Dermis microvascular lymphatic vessel endothelial cell (primary cell): Measurements from ENCODE around the gene CACNA2D3. TPM values are rescaled to one million over a fixed set of nuclear protein-coding genes. Genes with fewer than 3 reads are reported as not detected.
"Not testable (repeated sequence)": the region's sequence is repeated elsewhere in the genome, so short reads cannot be mapped to it uniquely, and the experiment has no call there.

Source experiments
- DNase-seq, 2 donors: peaks; one replicate each; pipeline versions ENCODE4 v3.0.0 to v3.0.0-alpha.2; 2010; ENCODE audit warnings: low read depth in 2 of 2
- total RNA-seq: library from RNA; depleted of rRNA; stranded (reverse); fragments of >200 nt; gene quantifications from 2 replicates; pipeline ENCODE4 v1.2.1, GENCODE V29; 2014

CACNA2D3 gene
- total RNA-seq, 1 donor from 2014 or later = not detected

DNA sequence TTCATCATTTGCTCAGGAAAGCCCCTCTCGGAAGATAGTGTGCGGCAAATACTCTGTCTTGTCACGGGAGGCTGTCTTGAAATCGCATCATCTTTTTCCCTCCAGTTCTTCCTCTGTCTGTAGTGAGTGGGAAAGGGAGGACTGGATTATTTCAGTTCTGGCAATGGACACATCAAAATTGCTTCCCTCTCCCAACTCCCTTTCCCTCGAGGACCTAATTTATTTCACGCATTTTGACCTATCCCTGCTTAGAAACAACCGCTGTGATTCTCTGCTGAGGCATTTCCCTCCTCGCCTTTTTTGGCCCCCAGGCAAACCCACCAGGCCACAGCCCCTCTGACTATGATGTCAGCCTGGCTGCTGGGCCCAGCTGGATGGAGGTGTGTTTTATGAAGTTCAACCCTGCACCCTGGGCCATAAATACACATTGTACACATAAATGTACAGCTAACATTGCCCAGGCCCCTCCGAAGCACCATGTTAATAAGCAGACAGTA is 944.2 kb downstream of the CACNA2D3 start:
- DNase-seq = no peak

DNA sequence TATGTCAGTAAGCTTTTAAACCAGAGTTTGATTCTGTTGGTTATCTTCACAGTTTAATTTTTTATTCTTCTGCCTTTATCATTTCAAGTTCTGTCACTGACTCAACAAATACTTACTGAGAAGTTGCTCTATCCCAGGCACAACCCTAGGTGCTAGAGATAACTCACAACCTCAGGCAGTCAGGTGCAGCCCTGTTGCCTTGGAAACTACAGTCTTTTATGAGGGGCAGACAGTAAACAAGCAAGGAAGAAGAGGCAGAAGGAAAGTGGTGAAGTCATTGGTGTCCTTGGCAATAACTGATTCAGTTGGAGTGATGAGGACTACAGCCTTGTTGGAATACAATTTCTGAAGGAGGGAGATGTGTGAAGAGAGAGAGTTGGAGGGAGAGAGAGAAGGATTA is 947.6 kb downstream of the CACNA2D3 start:
- DNase-seq = no peak

DNA sequence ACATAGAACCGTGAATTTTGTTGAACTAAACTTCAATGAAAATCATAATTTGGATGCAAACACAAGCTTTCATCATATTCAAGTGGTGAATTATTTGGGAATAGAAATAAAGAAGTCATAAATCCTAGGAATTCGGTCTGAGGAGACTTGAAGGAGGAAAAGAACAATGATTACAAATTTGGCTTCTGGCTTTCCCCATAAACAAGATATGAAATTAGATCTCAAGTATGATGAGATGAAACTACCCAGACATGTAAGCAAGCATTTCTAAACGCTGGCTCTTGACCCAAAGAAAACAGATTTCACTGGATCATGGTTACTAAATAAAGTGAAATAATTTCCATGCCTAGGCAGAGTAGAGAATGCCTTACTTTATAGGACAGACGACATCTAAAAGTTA is 952.4 kb downstream of the CACNA2D3 start:
- no peak for DNase-seq

DNA sequence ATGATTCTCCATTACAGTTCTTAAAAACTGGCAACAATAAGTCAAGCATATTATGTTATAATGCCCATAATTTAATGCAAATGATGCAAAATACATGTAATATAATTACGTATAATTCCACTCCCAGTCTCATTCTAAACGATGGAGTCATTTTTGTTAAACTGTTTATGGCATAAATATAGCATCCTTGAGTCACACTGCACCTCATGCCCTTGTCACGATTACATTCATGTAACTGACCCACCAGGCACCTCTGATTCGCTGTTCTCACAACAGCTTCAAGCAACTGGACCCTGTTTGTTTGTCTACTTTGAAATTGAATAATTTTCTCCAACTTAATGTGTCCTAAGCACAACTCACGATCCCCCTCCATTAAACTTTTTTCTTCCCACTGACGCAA is 953.5 kb downstream of the CACNA2D3 start:
- no peak for DNase-seq

DNA sequence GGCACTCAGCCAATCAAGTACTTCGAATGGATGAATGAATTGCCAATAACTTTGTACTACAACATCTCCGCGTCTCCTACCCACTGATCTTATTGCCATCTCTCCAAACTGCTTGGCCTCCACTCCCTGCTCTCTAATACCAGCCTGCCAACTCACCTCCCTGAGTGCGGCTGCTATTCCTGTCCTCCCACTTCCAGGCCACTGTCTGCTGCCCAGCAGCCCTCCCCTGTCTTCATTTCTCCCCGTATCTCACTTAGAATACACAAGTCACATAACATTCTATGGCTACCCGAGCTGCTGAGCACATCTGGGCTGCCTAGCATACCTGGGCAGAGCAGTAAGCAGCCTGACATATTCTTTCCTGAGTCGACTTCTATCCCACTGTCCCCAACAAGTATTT is 955.4 kb downstream of the CACNA2D3 start:
- no peak for DNase-seq

DNA sequence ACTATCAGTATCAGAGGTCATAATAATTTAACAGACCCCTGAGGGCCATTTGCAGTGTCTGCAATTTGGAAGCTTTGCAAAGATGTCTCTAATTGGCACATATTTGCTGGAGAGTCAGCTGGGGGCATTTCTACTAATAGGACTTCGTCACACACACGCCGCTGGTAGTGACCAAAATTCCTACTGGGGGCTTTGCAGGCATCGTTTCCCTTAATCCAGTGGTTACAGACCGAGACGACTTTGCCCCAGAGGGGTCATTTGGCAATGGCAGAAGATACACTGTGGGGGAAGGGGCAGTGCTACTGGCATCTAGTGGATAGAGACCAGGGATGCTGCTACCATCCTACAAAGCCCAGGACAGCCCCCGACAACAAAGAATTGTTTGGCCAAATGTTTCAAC is 956.5 kb downstream of the CACNA2D3 start:
- DNase-seq = no peak

DNA sequence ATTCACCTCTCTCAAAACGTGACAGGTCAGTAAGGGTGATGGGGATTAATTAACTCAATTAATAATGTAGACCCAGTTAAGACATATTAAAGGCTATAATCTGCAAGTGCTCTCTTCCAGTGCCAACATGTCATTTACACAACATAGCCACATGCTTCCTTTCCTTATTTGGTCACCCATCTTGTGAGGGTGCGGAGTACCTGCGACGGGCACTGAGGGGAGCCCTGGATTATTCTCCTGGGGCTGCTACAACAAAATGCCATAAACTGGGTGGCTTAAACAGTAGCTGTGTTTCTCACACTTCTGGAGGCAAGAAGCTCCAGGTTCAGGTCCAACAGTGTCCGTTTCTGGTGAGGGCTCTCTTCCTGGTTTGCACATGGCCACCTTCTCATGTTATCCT is 962.9 kb downstream of the CACNA2D3 start:
- DNase-seq = no peak

DNA sequence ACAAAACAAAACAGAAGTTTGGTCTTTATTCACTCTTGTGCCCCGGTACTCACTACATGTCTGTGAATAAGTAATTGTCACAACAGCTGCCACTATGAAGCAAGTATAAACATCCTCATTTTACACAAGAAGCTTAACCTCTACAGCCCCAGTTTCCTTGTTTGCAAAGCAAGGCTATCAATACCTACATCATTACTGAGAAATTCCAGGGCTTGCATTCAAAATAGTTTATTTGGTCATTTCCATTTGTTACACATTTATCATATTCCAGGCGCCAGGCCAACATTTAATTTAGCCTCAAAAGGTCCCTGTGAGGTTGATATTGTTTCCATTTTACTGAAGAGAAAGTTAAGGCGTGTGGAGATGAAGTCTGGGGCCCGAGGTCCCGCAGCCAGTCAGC is 966.9 kb downstream of the CACNA2D3 start:
- no peak for DNase-seq

DNA sequence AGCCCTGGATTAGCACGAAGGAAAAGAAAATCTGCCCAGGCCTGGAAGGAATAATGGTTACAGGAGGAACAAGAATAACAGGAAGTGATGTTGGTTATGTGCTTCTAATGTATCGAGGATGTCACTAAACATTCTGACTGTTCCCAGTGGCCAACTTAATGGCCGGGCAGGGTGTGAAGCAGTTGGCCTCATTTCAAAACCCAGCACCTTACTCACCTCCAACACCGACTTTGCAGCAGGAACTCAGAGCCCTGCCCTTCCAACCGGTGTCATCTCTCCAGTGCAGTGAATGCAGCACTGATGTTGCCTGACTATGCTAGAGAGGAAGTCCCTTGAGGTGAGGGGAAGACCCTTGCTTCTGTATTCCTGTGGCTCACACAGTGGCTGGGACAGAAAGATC is 967.9 kb downstream of the CACNA2D3 start:
- no peak for DNase-seq

DNA sequence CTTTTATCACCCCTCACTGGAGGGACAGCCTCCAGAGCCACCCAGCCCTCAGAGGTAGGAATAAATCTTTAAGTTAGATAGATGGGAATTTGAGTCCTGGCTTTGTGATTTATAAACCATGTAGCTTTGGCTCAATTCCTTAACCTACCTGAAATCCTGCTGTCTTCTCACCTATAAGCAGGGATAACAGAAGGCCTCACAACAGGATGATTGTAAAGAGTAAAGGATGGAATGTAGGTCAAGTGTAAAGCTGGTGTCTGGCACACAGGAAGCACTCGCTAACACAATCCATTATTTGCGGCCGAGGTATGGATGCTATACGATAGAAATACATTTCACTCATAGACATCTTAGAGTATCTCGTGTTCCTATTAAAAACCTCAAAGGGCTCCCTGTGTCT is 968.4 kb downstream of the CACNA2D3 start:
- DNase-seq = no peak

DNA sequence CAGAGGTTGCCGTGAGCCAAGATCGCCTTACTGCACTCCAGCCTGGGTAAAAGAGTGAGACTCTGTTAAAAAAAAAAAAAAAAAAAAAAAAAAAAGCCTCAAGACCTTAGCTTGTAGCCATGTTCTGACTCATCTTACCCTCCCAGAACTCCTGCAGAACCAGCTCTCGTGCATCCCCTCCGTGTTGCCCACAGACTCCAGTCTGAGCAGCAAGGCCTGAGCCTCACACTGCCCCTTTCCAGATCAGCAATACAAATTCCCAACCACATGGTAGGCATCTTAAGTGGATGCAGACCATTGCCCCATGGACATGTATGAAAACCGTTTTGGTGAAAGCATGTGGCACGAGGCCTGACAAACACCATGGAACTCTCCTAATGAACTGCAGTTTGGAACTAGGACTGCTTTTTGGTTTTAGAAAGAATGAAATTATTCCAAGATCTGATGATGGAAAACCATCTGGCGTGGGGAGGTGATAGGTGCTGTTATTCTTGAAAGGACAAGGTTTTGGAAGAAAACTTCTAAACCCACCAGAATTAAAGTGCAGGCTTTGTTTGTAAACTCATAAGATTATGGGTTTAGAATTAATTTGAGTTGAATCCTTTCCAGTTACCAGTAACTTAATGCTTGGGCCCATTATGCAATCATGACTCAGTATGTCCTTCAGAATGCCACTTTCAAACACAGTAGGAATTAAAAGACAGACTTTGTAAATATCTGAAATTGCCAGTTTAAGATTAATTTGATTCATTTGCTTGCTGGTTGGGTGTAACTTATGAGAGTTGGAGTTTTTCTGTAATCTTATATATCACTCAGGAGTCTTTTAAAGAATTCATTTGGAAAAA is 969.3 kb downstream of the CACNA2D3 start:
- DNase-seq = no peak

DNA sequence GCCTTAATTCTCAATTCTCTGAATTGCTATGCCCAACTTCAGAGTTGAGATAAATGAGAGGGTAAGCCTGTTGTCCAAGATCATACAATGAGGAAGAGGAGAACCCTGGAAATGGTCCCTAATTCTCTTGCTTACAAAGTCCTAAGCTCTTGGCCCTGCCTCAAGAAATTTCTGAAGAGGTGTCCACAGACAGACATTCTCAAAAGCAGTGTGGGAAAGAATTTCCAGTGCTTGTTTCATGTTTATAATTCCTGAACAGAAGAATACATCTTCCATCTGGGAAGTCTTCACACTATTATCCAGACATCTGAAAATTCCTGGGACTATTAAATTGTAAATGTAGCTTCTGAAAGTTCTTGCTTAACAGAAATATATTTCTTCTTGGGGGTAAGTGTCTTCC is 972.3 kb downstream of the CACNA2D3 start:
- DNase-seq = no peak

DNA sequence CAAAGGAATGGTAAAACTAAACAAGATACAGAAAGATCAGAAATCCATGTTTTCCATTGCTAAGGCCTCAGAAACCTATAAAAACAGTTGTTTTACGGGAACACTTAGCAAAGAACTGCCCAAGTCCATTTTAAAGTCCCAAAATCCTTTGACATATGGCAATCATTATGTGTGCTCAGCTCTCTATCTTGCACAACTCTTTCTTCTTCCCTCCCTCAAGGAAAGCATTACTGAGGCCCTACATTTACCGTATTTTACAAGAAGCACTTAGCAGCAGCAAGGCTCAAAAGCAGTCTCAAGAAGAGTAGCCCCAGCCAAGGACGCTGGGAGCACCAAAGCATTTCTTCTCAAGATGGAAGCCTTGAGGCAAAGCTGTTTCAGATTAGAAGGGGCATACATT is 975.1 kb downstream of the CACNA2D3 start:
- DNase-seq = no peak

DNA sequence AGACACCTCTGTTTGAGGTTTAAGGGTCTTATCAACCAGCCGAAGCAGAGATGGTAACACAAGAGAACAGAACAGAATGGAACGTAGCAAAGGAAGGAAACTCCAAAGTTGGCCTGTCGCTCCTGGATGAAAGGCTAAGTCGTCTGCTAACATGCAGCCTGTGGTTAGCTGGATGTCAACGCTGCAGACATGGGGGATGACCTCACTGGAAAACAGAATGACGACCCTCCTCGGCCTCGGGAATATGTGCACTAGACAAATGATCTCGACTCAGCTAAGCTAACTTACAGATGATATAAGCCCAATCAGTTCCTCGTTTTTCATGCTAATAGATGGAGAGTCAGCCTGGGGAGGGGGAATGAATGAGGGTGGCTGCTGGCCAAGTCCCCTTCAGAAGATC is 983.3 kb downstream of the CACNA2D3 start:
- DNase-seq = no peak

DNA sequence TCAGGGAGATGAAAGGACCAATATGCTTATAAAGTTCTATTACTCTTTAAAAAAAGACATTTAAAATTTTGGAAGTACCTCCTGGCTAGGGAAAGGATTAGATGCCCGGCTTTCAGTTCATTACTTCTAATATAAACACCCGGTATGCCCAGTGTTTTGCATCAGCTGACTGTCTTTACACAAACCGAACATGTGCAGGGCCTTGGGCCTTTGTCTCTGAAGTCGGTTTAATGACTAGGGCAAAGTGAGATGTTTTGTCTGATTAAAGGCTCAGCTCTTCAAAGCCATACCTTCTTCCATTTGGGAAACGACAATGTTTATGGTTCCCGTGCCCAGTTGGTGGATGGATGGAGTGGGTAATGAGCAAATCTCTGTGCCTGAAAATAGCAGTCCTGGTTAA is 984.8 kb downstream of the CACNA2D3 start:
- no peak for DNase-seq

DNA sequence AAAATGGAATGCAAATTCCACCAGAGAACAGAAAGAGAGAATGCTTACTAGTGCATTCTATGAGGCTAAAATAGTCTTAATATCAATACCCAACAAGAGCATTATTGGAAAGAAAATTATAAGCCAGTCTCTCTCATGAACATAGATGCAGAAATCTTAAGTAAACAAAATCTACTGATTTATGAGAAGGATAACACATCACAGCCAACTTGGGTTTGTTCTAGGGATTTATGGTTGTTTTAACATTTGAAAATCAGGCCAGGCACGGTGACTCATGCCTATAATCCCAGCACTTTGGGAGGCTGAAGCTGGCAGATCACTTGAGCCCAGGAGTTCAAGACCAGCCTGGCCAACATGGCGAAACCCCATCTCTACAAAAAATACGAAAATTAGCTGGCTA is 989.6 kb downstream of the CACNA2D3 start:
- DNase-seq = not testable (repeated sequence)

DNA sequence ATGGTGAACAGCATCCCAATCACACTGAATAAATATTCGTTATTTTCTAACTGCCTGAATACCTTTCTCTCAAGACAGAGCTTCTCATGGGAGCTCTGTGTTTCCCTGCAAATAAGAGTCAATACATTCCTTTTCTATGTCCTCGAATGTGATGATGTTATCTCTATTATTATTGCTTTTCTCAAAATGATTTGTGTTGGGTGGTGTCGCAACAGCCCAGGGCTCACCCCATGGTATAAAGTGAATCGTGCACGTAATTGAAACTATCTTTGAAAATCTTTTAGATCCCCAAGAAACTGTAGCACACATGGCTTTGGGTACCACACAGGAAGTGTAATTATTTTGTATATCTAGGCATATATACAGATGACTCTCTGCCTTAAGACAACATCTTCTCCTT is 996.1 kb downstream of the CACNA2D3 start:
- DNase-seq = no peak

DNA sequence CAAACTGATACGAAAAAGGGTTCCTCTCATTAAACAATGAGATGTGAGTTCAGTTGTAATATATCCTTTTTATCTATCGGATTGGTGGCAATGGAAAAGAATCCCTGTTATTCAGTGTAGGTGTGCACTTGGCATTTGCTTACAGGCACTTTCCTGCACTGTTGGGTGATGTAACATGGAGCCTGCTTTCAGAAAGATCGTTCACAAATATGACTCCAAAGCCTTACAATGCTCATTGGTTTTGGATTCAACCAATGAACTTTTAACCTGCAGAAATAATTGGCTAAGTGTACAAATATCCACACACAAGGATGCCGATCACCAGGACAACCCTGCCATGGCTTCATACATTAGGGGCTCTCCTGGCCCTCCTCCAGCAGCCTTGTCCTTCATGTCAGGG is 996.9 kb downstream of the CACNA2D3 start:
- no peak for DNase-seq

DNA sequence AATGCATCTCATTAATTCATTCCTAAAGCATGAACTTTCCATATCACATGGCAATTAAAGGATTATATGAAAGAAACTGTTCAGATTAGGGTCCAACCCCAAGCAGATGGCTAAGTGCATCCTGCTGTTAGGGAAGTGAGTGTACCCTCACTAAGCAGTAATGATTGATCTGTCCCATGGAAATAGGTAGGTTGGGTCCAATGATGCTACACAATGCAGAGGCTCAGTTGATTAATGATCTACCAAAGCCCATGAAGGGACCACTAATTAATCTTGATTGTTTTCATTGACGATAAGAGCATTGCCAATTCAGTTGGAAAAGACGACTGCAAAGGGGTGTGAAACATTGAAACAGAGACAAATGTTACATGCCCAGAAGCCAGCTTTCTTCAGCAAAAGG is 1000.0 kb downstream of the CACNA2D3 start:
- DNase-seq = no peak
